CD4-positive, alpha-beta T cell treated with Interleukin-15 for 4 hours (primary cell): ENCODE measurements around the gene ANKMY1.
A peak's percentile ranks its signal among the peaks of the same experiment; 100 is the strongest.

ENCODE experiments used
- DNase-seq: peaks from one replicate; pipeline ENCODE4 v3.0.0-alpha.2; 2020; ENCODE audit warnings: low spot score

Gene ANKMY1

GRCh38 chr2:240434728-240435456 is 122.9 kb downstream of the ANKMY1 start:
- peak; percentile 88 for DNase-seq

GRCh38 chr2:240433973-240434727 is 123.6 kb downstream of the ANKMY1 start:
- no peak for DNase-seq

GRCh38 chr2:240432820-240433801 is 124.7 kb downstream of the ANKMY1 start:
- no peak for DNase-seq

- no peak for DNase-seq
Measured at GRCh38 chr2:240432430-240432819, 125.4 kb downstream of the ANKMY1 start.

- DNase-seq = no peak
Measured at GRCh38 chr2:240431661-240432424, 125.9 kb downstream of the ANKMY1 start.

GRCh38 chr2:240431271-240431660 is 126.5 kb downstream of the ANKMY1 start:
- DNase-seq = no peak

- no peak for DNase-seq
Measured at GRCh38 chr2:240430595-240430994, 127.2 kb downstream of the ANKMY1 start.

- no peak for DNase-seq
Measured at GRCh38 chr2:240429872-240430491, 127.8 kb downstream of the ANKMY1 start.
